T-cell (primary cell): ENCODE results near the gene DCUN1D3. TPM values are rescaled to one million over a fixed set of nuclear protein-coding genes. Genes with fewer than 3 reads are reported as not detected.

Source experiments
- ATAC-seq, 4 experiments: fragments of 200-7000 bp in 3 of 4; fragments of 150-1000 bp in 1 of 4; cut with Tn5 transposase; replicated peaks in 1 of 4; 1 replicate in 3 of 4; 2 replicates in 1 of 4; pipeline ENCODE4 v1.10.0; 2021; ENCODE audit warnings: moderate library complexity in 3 of 4, mild to moderate bottlenecking in 2 of 4, moderate number of reproducible peaks in 1 of 4
- CTCF ChIA-PET, 2 donors: fragments of 300-600 bp; sonication (Branson Sonifier 250); formaldehyde crosslinking; loops; one replicate each; lab custom pipeline; 2022; ENCODE audit warnings: antibody characterized with exemption in 2 of 2; lab: Charles Lee
- POLR2A ChIA-PET, 2 donors: fragments of 300-600 bp; sonication (Branson Sonifier 250); formaldehyde crosslinking; loops; one replicate each; lab custom pipeline; 2022; ENCODE audit warnings: antibody characterized with exemption in 2 of 2; lab: Charles Lee
- DNase-seq, 35 experiments: peaks; one replicate each; pipeline versions ENCODE4 v3.0.0 to v3.0.0-alpha.2; 2013 to 2023
- H3K27ac ChIP-seq: one replicate; pipeline ENCODE4 v1.5.1; 2013; ENCODE audit warnings: low read length
- H3K27me3 ChIP-seq, 2 experiments: replicated peaks in 1 of 2; 1 replicate in 1 of 2; 2 replicates in 1 of 2; pipeline versions ENCODE4 v1.6.1 to v1.7.0; 2013; ENCODE audit warnings: low read length in 1 of 2, mixed read lengths in 1 of 2; ENCODE audit not compliant: control insufficient read depth in 2 of 2, insufficient read depth in 2 of 2; ENCODE audit errors: extremely low read depth in 1 of 2
- H3K36me3 ChIP-seq, 2 donors: 1 replicate in 1 of 2; 2 replicates in 1 of 2; pipeline versions ENCODE4 v1.6.1 to v1.7.0; 2013; ENCODE audit warnings: low read length in 1 of 2; ENCODE audit not compliant: control insufficient read depth in 2 of 2, insufficient read depth in 1 of 2; ENCODE audit errors: extremely low read depth in 1 of 2
- H3K4me1 ChIP-seq, 2 experiments: 1 replicate in 1 of 2; 2 replicates in 1 of 2; pipeline versions ENCODE4 v1.6.1 to v1.7.0; 2013; ENCODE audit warnings: low read length in 2 of 2, mixed read lengths in 1 of 2; ENCODE audit not compliant: insufficient read depth in 2 of 2, control insufficient read depth in 1 of 2; ENCODE audit errors: extremely low read depth in 1 of 2
- H3K4me3 ChIP-seq, 2 donors: 1 replicate in 1 of 2; 2 replicates in 1 of 2; pipeline versions ENCODE4 v1.5.1 to v1.7.0; 2013; ENCODE audit warnings: mild to moderate bottlenecking in 2 of 2, low read length in 1 of 2, moderate library complexity in 1 of 2; ENCODE audit not compliant: control insufficient read depth in 1 of 2; ENCODE audit errors: extremely low read depth in 1 of 2
- H3K9me3 ChIP-seq: 2 replicates; pipeline ENCODE4 v1.7.0; 2013
- H3K27ac Mint-ChIP-seq, 2 donors: one replicate each; pipeline ENCODE4 v1.8.0; 2020 to 2021; ENCODE audit warnings: mild to moderate bottlenecking in 2 of 2, mixed read lengths in 2 of 2
- H3K27me3 Mint-ChIP-seq, 2 donors: one replicate each; pipeline ENCODE4 v1.8.0; 2021 to 2022; ENCODE audit warnings: mixed read lengths in 2 of 2
- H3K36me3 Mint-ChIP-seq: one replicate; pipeline ENCODE4 v1.8.0; 2021; ENCODE audit warnings: mixed read lengths
- H3K4me1 Mint-ChIP-seq, 3 donors: one replicate each; pipeline ENCODE4 v1.8.0; 2020 to 2022; ENCODE audit warnings: mixed read lengths in 3 of 3, mild to moderate bottlenecking in 1 of 3
- H3K4me3 Mint-ChIP-seq, 3 donors: one replicate each; pipeline ENCODE4 v1.8.0; 2020 to 2022; ENCODE audit warnings: mild to moderate bottlenecking in 3 of 3, mixed read lengths in 3 of 3, moderate library complexity in 3 of 3
- H3K9me3 Mint-ChIP-seq, 3 donors: one replicate each; pipeline ENCODE4 v1.8.0; 2020 to 2022; ENCODE audit warnings: mixed read lengths in 3 of 3
- WGBS: methylation state at CpG from one replicate; pipeline ENCODE4 v1.1.5; 2013; ENCODE audit warnings: missing lambda C conversion rate; ENCODE audit not compliant: insufficient coverage; 5-methylcytosine and 5-hydroxymethylcytosine counted together
- total RNA-seq, 35 experiments: library from RNA in 6 of 35; stranded (reverse) in 6 of 35; fragments of 120-200 nt in 1 of 35; gene quantifications; one replicate each; pipeline versions ENCODE4 v1.2.1 to v1.2.4 and lab custom pipeline; 2013 to 2026

Gene DCUN1D3
- total RNA-seq, 5 donors from 2014 or later (not counting 1 experiment from before 2014, with no cell fraction given), result 3.3 to 7.5 (median 5.7) TPM

DNA sequence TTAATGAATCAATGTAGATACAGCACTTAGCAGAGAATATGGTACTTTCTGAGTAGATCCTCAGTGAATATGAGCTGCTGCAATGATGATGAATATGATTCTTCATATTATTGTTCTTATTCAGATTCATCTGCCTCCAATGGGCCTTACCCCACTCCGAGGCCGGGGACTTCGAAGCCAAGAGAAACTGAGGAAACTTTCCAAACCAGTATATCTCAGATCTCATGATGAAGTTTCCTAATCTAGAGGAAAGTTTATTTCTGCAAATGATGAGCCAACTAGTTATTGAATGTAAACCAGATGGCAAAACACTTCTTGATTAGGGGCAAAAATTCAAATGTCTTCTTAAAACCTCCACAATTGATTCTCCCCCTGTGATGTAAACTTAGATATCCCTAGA is 23.7 kb upstream of the DCUN1D3 start:
- H3K27me3 ChIP-seq, result no peaks in the 10 kb centered on the region
- POLR2A ChIA-PET, result no interaction called here
- WGBS, result no CpG with 5 or more reads among the region's 3 CpGs
- no peak overlapping the region for H3K4me3 Mint-ChIP-seq
- peaks cover 29% of the 10 kb centered on the region for H3K36me3 Mint-ChIP-seq
- H3K4me3 ChIP-seq, result no peak overlapping the region
- H3K36me3 ChIP-seq, result peaks cover 8 to 11% of the 10 kb centered on the region in 2 donors
- no peaks in the 10 kb centered on the region for H3K9me3 Mint-ChIP-seq
- CTCF ChIA-PET, result no interaction called here
- no peaks in the 10 kb centered on the region for H3K4me1 ChIP-seq
- no peaks in the 10 kb centered on the region for H3K27me3 Mint-ChIP-seq
- ATAC-seq (no peak), DNase-seq (no peak)
- no peak overlapping the region for H3K27ac Mint-ChIP-seq
- H3K9me3 ChIP-seq, result no peaks in the 10 kb centered on the region
- no peaks in the 10 kb centered on the region for H3K4me1 Mint-ChIP-seq
- H3K27ac ChIP-seq, result no peak overlapping the region

DNA sequence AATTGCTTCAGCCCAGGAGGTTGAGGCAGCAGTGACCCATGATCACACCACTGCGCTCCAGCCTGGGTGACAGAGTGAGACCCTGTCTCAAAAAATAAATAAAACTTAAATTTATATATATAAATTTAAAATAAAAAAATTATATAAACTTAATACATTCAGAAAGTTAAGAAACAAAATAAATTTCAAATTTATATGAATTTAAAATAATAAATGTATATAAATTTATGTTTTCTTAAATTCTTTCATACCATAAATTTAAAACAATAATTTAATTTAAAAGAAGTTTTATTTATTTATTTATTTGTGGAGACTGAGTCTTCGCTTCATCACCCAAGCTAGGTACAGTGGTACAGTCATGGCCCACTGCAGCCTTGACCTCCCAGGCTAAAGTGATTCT is 20.6 kb upstream of the DCUN1D3 start:
- Mint-ChIP-seq H3K27ac (no peak overlapping the region), H3K4me1 (peaks cover 4 to 9% (median 4%) of the 10 kb centered on the region in 3 donors), H3K4me3 (no peak overlapping the region), H3K27me3 (no peaks in the 10 kb centered on the region), H3K9me3 (no peaks in the 10 kb centered on the region), H3K36me3 (peaks cover 31% of the 10 kb centered on the region)
- no peak for DNase-seq
- Histone ChIP-seq H3K36me3 (peaks cover 6 to 21% of the 10 kb centered on the region in 2 donors), H3K27me3 (no peaks in the 10 kb centered on the region), H3K9me3 (no peaks in the 10 kb centered on the region), H3K4me1 (no peaks in the 10 kb centered on the region), H3K4me3 (no peak overlapping the region), H3K27ac (no peak overlapping the region)
- WGBS, result no CpG with 5 or more reads among the region's 2 CpGs
- POLR2A ChIA-PET, result interaction anchor here in 1 of 2 donors (0.9 kb wide), 1 partner anchor 415 kb away, joined by 4 read pairs; no protein-coding TSS in a partner anchor
- ATAC-seq, result no peak
- CTCF ChIA-PET, result no interaction called here

GRCh38 chr16:20920091-20920490 is 19.9 kb upstream of the DCUN1D3 start:
- Mint-ChIP-seq H3K27ac (no peak overlapping the region), H3K27me3 (no peaks in the 10 kb centered on the region), H3K4me1 (peaks cover 4 to 9% (median 4%) of the 10 kb centered on the region in 3 donors), H3K9me3 (no peaks in the 10 kb centered on the region), H3K4me3 (no peak overlapping the region), H3K36me3 (peaks cover 33% of the 10 kb centered on the region)
- Histone ChIP-seq H3K9me3 (no peaks in the 10 kb centered on the region), H3K36me3 (peaks cover 3 to 24% of the 10 kb centered on the region in 2 donors), H3K4me3 (no peak overlapping the region), H3K27me3 (no peaks in the 10 kb centered on the region), H3K4me1 (no peaks in the 10 kb centered on the region), H3K27ac (no peak overlapping the region)
- ChIA-PET CTCF (interaction anchor here in 1 of 2 donors (0.5 kb wide), 1 partner anchor 35 kb away, joined by 3 read pairs; no protein-coding TSS in a partner anchor), POLR2A (interaction anchor here in 1 of 2 donors (0.9 kb wide), 1 partner anchor 414 kb away, joined by 4 read pairs; no protein-coding TSS in a partner anchor)
- WGBS, result no CpG with 5 or more reads among the region's 5 CpGs
- ATAC-seq, result no peak
- no peak for DNase-seq

GRCh38 chr16:20918486-20919239 is 18.5 kb upstream of the DCUN1D3 start:
- Mint-ChIP-seq H3K36me3 (peaks cover 28% of the 10 kb centered on the region), H3K27ac (no peak overlapping the region), H3K9me3 (no peaks in the 10 kb centered on the region), H3K4me3 (no peak overlapping the region), H3K4me1 (peaks cover 4 to 9% (median 4%) of the 10 kb centered on the region in 3 donors), H3K27me3 (no peaks in the 10 kb centered on the region)
- POLR2A ChIA-PET, result no interaction called here
- DNase-seq (no peak), ATAC-seq (no peak)
- Histone ChIP-seq H3K36me3 (peaks cover 3 to 19% of the 10 kb centered on the region in 2 donors), H3K27me3 (no peaks in the 10 kb centered on the region), H3K9me3 (no peaks in the 10 kb centered on the region), H3K27ac (no peak overlapping the region), H3K4me1 (no peaks in the 10 kb centered on the region), H3K4me3 (no peak overlapping the region)
- CTCF ChIA-PET, result interaction anchor here in 1 of 2 donors (0.6 kb wide), 1 partner anchor 29 kb away, joined by 3 read pairs; no protein-coding TSS in a partner anchor
- WGBS, result 57% methylated on average over 1 of the region's 4 CpGs

DNA sequence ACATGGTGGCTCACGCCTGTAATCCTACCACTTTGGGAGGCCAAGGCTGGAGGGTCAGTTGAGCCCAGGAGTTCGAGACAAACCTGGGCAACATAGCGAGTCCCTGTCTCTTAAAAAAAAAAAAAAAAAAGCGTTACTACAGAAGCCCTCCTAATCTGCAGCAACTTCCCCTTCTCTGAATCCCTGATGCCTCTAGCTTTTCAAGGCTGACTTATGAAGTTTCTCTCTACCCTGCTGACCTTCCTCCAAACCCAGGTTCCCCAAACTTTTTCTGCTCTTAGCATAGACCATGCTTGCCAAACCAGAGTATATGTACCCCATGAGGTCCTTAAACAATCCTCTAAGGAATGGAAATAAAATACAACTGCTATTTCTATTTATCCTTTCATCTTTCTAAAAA is 16.8 kb upstream of the DCUN1D3 start:
- H3K4me1 ChIP-seq, result no peaks in the 10 kb centered on the region
- Mint-ChIP-seq H3K36me3 (peaks cover 25% of the 10 kb centered on the region), H3K4me1 (peaks cover 4 to 9% (median 4%) of the 10 kb centered on the region in 3 donors), H3K4me3 (no peak overlapping the region), H3K27me3 (no peaks in the 10 kb centered on the region), H3K27ac (no peak overlapping the region), H3K9me3 (no peaks in the 10 kb centered on the region)
- peaks cover 0 to 17% of the 10 kb centered on the region in 2 donors for H3K36me3 ChIP-seq
- H3K4me3 ChIP-seq, result no peak overlapping the region
- ATAC-seq (no peak), DNase-seq (no peak)
- no peaks in the 10 kb centered on the region for H3K9me3 ChIP-seq
- H3K27me3 ChIP-seq, result no peaks in the 10 kb centered on the region
- no peak overlapping the region for H3K27ac ChIP-seq
- ChIA-PET CTCF (no interaction called here), POLR2A (no interaction called here)
- WGBS, result 86% methylated on average over 3 of the region's 4 CpGs

DNA sequence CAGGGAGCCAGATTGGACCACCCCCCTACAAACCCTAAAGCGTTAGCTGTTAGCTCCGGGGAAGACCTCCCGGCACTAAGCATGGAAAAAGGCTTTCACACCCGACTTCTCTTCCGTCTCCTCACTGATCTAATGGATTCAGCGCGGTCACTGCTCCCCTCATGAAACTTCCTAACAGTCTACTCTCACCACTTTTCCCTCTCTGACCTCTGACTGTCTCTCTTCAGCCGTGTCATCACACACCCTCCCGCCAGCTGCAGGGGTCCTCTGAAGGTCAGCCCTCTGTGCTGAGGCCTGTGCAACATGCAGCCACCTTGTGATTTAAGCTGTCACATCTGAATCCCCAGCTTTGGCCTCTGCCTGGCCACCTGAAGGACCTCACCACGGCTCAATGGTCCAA is 16.1 kb upstream of the DCUN1D3 start:
- POLR2A ChIA-PET, result no interaction called here
- no peak overlapping the region for H3K4me3 ChIP-seq
- ATAC-seq (no peak), DNase-seq (no peak)
- H3K36me3 ChIP-seq, result peaks cover 0 to 17% of the 10 kb centered on the region in 2 donors
- H3K27ac ChIP-seq, result no peak overlapping the region
- Mint-ChIP-seq H3K4me3 (no peak overlapping the region), H3K27me3 (no peaks in the 10 kb centered on the region), H3K27ac (no peak overlapping the region), H3K36me3 (peaks cover 25% of the 10 kb centered on the region), H3K4me1 (peaks cover 5 to 9% (median 6%) of the 10 kb centered on the region in 3 donors), H3K9me3 (no peaks in the 10 kb centered on the region)
- no peaks in the 10 kb centered on the region for H3K27me3 ChIP-seq
- 98% methylated on average over 10 of the region's 10 CpGs for WGBS
- no peaks in the 10 kb centered on the region for H3K9me3 ChIP-seq
- CTCF ChIA-PET, result no interaction called here
- H3K4me1 ChIP-seq, result no peaks in the 10 kb centered on the region
